ENCODE measurements around the gene HASPIN.
A peak's percentile ranks its signal among the peaks of the same experiment; 100 is the strongest.

Gene HASPIN

GRCh38 chr17:3723556-3724377 lies at the start of gene HASPIN:
HASPIN (plus strand) TSS chr17:3723903; CDS start chr17:3723936, 33 bp downstream.
- DNase-seq = peak; percentile 70

DNA sequence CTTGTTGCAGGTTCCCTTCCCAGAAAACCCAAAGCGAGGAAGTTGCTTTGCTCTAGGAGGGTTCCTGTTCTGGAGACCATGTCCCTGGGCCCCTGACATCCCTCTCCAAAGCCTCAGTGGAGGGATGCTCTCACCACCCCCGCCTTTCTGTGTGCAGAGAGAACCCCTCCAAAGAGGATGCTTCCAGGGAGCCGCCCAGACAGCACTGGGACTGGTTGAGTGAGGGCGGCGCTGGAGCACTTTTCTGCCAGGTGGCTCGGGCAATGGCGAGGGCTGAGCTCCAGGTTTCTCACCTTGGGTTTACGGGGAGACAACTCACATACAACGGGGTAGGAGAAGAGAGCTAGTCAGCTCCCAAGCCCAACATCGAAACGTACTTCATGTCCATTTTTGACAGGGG lies 47.8 kb upstream of the HASPIN start:
- DNase-seq = no peak

- no peak for DNase-seq
Observed at GRCh38 chr17:3678095-3678820, 45.4 kb upstream of the HASPIN start.

DNA sequence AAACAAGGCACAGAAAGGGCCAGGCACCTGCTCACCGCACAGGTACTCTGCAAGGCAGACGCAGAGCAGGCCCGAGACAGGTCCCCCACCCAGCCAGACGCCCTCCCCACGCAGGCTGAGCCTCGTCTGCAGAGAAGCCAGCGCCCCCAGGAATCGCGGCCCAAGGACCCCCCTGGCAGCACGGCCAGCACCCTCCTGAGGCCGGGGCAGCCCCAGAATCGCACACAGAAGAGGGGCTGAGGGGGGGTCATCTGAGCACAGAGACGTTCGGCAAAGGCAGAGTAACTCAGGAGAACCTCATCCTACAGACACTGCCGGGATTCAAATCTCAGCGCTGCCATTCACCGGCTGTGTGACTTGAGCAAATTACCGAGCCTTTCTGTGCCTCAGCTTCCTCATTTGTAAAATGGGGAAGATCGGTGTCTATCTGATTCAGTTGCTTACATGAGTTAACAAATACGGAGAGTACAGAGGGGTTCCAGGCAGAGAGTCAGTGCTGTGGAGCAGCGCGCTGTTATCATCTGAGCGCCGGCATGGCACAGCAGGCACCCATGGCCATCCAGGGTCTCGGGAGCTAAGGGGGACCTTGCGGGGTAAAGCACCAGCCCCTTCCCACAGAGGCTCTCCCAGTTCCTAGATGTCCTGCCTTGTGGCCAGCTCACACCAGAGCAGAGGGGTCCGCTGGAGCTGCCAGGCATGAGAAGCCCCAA lies 44.7 kb upstream of the HASPIN start:
- DNase-seq = no peak

GRCh38 chr17:3679531-3680126 lies 44.1 kb upstream of the HASPIN start:
- no peak for DNase-seq

DNA sequence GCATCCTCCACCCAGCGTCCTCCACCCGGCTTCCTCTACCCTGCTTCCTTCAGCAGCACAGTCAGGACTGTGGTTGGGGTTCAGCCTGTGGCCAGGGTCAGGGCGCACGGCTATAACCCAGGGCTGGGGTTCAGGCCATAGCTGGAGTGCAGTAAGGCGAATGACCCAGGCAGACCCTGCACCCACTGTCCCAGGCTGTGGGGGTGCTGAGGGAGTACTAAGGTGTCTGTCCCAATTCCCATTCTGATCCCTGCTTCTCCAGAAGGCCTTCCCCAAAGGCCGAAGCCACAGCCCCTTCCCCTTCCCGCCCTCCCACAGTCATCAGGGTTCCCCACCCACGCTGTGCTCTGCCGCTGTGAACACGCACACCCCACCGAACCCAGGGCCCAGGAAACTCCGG lies 42.6 kb upstream of the HASPIN start:
- DNase-seq = no peak

DNA sequence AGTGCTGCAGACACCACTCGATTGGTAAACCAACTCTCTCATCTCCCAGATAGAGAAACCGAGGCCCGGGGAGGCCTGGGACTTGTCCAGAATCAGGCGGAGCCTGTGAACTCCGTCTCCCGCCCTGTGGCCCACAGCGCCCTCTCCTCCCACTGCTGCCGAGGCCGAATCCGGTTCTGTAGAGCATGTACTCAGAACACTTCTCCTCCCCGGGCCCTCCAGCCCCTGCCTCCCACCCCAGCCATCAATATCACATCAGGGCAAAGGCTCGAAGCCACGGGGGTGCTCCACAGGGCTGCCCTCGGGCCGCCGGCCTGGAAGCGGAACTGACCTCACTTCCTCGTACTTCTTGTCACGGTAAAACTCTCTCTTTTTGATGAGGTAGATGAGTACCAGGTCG lies 42.1 kb upstream of the HASPIN start:
- no peak for DNase-seq

DNA sequence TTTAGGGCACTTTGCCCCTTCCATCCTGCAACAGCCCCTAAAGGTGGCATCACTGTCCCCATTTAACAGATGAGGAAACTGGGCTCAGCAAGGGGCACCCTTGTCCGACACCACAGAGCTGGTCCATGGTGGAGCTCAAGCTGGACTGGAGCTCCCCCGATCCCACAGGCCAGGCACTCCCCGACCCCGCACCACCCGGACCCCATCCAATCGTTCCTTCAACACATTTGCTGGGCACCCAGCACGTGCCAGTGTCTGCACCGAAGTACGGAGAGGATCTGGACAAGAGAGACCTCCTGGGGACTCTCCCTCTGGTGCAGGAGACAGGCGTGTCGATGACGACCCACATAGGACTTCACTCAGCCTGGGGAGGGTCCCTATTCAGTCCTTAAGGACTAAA lies 41.7 kb upstream of the HASPIN start:
- no peak for DNase-seq

DNA sequence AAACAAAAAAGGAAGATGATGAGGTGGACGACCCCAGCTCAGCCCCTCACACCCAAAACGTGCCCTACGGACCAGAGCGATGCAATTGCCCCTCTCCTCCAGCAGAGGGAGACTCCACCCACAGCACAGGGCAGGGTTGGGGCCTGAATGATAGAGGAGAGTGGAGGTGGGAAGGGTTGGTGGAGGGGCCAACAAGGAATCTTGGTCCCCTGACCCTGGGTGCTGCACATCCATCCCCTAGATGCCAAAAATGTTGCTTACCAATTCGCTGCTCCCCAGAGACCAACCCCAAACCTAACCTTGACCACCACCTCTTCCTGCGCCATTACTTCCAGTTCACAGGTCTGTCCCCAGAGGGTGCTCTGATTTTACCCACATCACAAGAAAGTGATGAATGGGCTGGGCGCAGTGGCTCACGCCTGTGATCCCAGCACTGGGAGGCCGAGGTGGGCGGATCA lies 40.6 kb upstream of the HASPIN start:
- DNase-seq = no peak

GRCh38 chr17:3685174-3685573 lies 38.5 kb upstream of the HASPIN start:
- no peak for DNase-seq

- no peak for DNase-seq
Observed at GRCh38 chr17:3688027-3688553, 35.6 kb upstream of the HASPIN start.

- DNase-seq = no peak
Observed at GRCh38 chr17:3688852-3689261, 34.8 kb upstream of the HASPIN start.

DNA sequence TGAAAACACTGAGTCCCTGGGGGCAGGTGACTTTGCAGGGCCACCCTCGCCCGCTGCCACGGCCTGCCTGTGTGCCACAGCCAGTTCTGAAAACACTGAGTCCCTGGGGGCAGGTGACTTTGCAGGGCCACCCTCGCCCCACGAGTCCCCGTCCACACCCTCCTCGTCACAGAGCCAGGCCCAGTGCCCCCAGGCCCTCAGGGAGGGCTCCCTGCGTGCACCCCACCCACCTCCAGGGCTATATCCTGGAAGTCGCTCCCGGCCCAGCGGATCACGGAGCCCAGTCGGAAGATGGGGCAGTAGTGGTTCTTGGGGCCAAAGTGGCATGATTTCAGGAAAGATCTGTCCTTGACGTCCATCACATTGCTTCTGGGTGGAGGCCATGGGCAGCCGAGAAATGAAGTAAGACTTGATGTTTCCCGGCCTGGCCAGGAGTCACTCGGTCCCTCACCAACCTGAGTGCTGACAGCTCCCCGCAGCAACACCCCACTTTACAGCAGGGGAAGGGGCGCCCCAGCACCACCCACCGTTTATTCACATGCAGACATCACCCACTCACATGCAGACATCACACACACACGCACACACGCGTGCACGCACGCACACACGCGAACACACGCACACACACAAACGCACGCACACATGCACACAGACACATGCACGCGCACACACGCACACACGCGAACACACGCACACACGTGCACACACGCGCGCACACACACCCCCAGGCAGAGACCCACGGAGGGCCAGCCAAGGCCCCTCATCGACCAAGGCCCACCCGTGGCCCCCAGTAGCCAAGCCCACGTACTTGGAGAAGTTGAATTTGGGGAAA lies 34.2 kb upstream of the HASPIN start:
- DNase-seq = no peak

DNA sequence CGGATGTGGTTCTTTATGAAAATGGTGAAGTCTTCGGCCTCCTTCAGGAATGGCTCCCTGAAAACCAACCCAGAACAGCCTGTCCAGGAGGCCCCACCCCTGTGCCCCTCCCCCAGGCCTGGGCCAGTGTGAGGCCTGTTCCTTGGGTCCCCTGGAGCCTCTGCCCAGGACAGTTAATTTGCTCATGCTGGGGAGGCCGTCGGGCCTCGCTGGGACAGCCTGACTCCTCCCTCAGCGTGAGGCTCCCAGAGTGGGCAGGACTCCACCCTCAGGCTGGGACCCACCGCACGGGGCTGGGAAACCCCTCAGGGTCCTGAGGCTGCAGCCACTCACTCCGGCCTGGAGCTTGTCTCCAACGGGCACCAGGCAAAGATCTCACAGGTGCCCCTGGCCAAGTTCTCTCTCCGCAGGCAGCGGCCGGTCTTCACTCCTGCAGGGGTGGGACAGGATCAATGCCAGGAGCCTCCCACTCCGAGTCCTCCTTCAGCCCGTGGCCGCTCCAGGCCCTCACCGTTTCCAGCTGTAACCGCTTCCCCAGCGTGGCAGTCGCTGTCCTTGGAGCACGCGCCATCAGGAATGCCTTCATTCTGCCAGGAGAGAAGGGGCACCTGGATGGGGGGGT lies 33.5 kb upstream of the HASPIN start:
- no peak for DNase-seq

DNA sequence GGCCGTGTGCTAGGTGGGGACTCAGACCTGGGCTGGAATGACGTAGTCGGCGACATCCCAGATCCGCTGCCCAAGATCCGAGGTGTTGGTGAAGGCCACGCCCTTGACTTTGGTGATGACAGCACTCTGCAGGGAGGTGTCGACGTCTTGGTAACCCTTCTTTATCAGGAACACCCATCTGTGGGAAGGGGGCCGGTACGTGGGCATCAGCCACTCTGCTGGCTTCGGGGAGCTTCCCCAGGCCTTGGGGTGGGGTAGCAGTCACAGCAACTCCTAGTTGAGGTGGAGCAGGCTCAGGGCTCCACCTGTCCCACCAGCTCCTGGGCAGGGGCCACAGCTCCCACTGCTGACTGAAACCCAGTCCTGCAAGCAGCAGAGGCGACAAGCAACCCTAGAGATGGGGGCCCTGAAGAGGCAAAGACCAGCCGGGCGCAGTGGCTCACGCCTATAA lies 32.1 kb upstream of the HASPIN start:
- DNase-seq = no peak

GRCh38 chr17:3692346-3692745 lies 31.4 kb upstream of the HASPIN start:
- DNase-seq = no peak

DNA sequence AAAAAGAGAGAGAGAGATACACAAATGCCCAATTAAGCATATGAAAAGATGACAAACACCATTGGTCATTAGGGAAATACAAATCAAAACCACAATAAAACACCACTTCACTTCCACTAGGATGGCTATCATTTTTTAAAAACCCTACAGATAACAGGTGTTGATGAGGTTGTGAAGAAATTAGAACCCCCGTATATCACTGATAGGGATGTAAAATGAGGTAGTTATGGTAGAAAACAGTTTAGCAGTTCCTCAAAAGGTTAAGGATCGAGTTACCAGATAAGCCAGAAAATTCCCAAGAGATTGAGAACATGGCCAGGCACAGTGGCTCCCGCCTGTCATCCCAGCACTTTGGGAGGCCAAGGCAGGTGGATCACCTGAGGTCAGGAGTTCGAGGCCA lies 30.6 kb upstream of the HASPIN start:
- no peak for DNase-seq

DNA sequence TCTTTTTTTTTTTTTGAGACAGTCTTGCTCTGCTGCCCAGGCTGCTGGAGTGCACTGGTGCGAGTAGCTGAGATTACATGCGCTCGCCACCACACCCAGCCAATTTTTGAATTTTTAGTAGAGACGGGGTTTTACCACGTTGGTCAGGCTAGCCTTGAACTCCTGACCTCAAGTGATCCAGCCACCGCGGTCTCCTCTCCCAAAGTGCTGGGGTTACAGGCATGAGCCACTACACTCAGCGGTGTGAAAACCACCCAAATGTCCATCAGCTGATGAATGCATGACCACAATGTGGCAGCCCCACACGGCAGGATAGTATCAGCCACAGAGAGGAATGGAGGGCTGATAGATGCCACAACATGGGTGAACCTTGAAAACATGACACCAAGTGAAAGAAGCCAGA lies 29.9 kb upstream of the HASPIN start:
- no peak for DNase-seq

- no peak for DNase-seq
Observed at GRCh38 chr17:3695129-3695722, 28.5 kb upstream of the HASPIN start.

GRCh38 chr17:3695723-3696411 lies 27.8 kb upstream of the HASPIN start, which contains the start of gene P2RX5:
P2RX5 (minus strand) TSS chr17:3696155; CDS start chr17:3696005, 150 bp downstream.
- DNase-seq = no peak

Measured in GOT3 (cell line).